NCI-H774 (cell line): ENCODE measurements around the gene CIART.
"Not testable (repeated sequence)": the region's sequence is repeated elsewhere in the genome, so short reads cannot be mapped to it uniquely, and the experiment has no call there.

Source experiments
- DNase-seq: peaks from one replicate; lab custom pipeline; 2025; lab: John Stamatoyannopoulos, UW

The CIART gene

GRCh38 chr1:150261367-150261766 is 21.0 kb upstream of the CIART start:
- no peak for DNase-seq

GRCh38 chr1:150262388-150263320 is 19.7 kb upstream of the CIART start:
- no peak for DNase-seq

GRCh38 chr1:150263549-150263948 is 18.8 kb upstream of the CIART start:
- no peak for DNase-seq

GRCh38 chr1:150267896-150268295 is 14.5 kb upstream of the CIART start:
- no peak for DNase-seq

- DNase-seq = no peak
Observed at GRCh38 chr1:150268340-150268704, 14.0 kb upstream of the CIART start.

- DNase-seq = peak; percentile 98
Observed at GRCh38 chr1:150268705-150269403, 13.5 kb upstream of the CIART start, which contains the start of gene APH1A. Gene APH1A (minus strand): TSS chr1:150269016. CDS start chr1:150268810, 206 bp downstream.

GRCh38 chr1:150269451-150269850 is 12.9 kb upstream of the CIART start:
- DNase-seq = no peak

- no peak for DNase-seq
Observed at GRCh38 chr1:150271291-150271959, 10.9 kb upstream of the CIART start.

GRCh38 chr1:150273311-150273710 is 9.0 kb upstream of the CIART start:
- no peak for DNase-seq

- DNase-seq = no peak
Observed at GRCh38 chr1:150280138-150280707, 2.1 kb upstream of the CIART start.

GRCh38 chr1:150281221-150281757 is 1.1 kb upstream of the CIART start:
- DNase-seq = peak; percentile 57

GRCh38 chr1:150282558-150282958 is 204 bp downstream of the CIART start:
- DNase-seq = no peak

- DNase-seq = no peak
Observed at GRCh38 chr1:150283260-150283659, 906 bp downstream of the CIART start.

- DNase-seq = no peak
Observed at GRCh38 chr1:150288382-150288781, 6.0 kb downstream of the CIART start.

GRCh38 chr1:150288822-150289221 is 6.5 kb downstream of the CIART start:
- no peak for DNase-seq

- peak; percentile 97 for DNase-seq
Observed at GRCh38 chr1:150293433-150294253, 11.3 kb downstream of the CIART start, which contains the start of gene MRPS21. Gene MRPS21 (plus strand): TSS chr1:150293861. CDS start chr1:150294367, 506 bp downstream.

- DNase-seq = no peak
Observed at GRCh38 chr1:150295476-150295875, 13.1 kb downstream of the CIART start.

- DNase-seq = no peak
Observed at GRCh38 chr1:150299716-150300115, 17.4 kb downstream of the CIART start.

GRCh38 chr1:150302338-150302737 is 20.0 kb downstream of the CIART start:
- no peak for DNase-seq

- no peak for DNase-seq
Observed at GRCh38 chr1:150302902-150303301, 20.5 kb downstream of the CIART start.

GRCh38 chr1:150308585-150308984 is 26.2 kb downstream of the CIART start:
- not testable (repeated sequence) for DNase-seq
